Stimulated activated CD4-positive, alpha-beta T cell treated with anti-CD3 and anti-CD28 coated beads, Interleukin-12 subunit alpha, Interleukin-12 subunit beta, amount 100 ng/mL, for 48 hours (primary cell): ENCODE measurements around the gene ANP32A.

ENCODE experiments used
- DNase-seq, 3 donors: peaks; one replicate each; pipeline ENCODE4 v3.0.0-alpha.2; 2020; ENCODE audit warnings: low read depth in 2 of 3, low spot score in 1 of 3

Gene ANP32A

DNA sequence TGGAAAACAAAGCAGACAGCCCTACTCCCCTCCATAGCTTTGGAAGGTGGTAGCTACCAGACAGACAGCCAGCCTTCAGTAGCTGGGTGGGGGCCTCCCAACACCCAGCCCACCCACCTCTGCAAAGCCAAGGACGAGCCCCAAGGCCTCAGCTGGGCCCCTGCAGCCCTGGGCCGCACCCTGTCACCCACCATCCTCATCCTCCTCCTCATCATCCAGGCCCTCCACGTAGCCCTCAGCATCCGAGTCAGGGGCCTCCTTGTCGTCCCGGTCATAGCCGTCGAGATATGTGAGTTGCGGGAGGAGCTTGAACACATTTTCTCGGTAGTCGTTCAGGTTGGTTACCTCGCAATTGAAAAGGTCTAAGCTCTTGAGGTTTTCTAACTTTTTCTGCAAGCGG is 36.5 kb downstream of the ANP32A start:
- DNase-seq = no peak

DNA sequence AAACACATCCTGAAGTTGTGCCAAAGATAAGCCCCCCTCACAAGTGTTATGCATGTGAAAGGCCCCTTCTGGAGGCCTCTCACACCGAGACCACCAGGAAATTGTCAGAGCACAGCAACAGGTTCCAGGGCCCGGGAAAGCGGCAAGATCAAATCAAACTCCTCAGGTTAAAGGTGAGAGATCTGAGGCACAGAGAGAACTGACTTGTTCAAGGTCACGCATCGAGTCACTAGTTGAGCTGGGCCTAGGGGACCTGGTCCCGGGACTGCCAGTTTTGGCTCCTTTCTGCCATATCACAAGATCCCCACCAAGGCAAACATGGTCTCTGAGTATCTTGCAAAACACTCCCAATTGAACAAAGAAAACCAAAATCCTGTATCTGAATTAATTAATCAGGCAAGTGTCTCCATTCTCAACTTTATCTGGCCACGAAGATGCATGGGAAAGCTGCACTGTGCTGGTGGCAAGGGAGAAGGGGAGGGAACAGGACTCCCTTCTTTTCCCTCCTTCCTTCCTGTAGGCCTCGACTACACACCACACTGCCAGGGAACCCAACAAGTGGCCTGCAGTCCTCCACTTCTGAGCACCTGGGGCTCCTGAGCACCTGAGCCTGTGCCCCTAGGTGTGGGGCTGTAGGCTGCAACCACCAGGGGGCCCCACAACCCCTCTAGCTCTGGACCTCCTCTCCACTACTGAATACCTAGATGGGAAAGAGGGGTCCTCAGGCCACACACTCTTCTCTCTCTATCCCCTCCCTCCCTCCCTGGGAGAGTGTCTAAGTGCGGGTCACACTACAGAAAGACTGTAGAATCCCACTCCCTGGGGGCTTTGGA is 37.3 kb downstream of the ANP32A start:
- peak; percentile 15 to 38 (median 29) for DNase-seq

DNA sequence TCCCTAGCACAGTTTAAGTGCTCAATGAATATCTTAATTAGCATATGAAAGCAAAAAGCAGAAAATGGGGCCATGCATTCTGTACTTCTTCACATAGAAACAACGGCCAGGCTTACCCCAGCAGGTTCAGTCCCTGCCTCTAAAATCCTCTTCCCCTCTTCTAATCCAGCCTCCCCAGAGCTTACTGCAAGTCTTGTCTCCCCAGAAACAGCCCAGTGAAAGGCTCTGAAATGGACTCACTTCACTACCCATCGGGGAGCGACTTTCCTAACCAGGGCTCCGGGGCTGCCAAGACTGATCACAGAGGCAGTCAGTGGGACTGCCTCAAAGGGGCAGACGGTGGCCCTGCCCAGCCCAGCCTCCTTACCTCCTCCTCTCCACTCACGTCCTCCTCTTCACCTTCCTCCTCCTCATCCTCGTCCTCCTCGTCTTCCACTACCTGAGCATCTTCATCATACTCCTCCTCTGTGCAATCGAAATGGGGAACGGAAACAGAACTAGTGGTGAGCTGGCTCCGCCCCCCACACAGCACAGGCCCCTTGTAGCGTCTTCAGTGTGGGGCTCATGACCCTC is 38.0 kb downstream of the ANP32A start:
- no peak for DNase-seq

DNA sequence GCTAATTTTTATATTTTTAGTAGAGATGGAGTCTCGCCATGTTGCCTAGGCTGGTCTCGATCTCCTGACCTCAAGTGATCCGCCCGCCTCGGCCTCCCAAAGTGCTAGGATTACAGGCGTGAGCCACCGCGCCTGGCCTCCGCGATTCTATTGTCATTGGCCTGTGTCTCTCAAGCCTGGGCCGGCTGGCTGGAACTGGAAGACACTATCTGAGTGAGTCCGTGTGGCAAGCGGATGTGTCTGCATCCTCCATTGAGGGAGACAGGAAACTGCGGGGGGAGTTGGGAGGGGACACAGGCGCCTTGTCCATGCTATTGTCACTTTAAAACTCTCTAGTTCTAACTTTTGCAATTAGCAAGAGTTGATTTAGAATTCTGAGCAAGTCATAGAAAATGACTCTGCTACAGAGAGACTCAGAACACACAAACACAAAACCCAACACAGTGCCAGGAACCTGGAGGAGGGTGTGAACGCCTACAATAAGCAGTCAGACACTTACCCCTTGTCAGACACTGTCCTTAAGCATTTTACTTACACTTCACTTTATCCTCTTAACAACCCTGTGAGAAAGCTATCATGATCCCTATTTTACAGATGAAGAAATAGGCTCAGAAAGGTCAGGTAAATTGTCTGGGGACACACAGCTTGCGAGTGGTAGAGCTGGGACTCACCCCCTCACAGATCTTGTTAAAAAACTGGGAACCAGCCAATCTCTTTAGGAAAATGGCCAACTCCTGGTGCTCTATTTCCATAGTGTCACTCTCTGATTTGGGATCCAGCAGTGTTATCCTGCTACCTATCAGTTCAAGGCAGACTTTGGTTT is 38.7 kb downstream of the ANP32A start:
- DNase-seq = peak in 1 of 3 donors; percentile 13

DNA sequence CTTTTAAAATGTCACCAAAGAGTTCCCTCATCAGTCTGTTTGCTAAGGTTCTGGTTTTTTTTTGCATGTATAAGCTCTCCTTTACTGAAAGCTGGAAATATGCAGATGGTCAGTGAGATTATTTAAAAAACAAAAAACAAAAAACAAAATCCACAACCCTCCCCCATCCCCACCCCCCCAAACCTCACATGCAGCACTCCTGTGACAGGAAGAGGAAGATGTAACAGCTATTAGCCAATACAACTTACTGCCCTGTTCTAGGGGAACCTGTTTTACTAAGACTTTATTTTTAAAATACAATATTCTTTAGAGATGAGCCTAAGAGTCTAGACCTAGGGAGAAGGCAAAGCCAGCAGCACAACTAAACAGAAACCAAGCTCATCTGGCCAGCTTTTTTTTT is 39.5 kb downstream of the ANP32A start:
- no peak for DNase-seq

DNA sequence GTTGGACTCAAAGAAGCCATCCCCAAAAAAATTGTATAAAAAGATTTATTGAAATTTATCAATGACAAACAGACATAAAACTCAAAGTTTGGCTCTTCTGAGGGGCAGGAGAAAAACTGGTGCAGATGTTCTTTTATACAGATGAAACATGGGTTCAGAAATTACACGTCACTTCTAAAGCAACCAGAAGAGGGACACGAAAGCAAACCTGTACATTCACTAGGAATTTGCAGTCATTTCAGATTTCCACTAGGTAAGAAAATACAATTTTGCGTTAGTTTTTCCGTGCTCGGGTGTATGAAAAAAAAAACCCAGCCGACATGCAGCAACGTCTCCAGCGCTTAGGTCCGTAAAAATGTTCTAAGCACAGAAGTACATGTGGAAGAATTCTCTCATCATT is 41.8 kb downstream of the ANP32A start:
- DNase-seq = no peak

DNA sequence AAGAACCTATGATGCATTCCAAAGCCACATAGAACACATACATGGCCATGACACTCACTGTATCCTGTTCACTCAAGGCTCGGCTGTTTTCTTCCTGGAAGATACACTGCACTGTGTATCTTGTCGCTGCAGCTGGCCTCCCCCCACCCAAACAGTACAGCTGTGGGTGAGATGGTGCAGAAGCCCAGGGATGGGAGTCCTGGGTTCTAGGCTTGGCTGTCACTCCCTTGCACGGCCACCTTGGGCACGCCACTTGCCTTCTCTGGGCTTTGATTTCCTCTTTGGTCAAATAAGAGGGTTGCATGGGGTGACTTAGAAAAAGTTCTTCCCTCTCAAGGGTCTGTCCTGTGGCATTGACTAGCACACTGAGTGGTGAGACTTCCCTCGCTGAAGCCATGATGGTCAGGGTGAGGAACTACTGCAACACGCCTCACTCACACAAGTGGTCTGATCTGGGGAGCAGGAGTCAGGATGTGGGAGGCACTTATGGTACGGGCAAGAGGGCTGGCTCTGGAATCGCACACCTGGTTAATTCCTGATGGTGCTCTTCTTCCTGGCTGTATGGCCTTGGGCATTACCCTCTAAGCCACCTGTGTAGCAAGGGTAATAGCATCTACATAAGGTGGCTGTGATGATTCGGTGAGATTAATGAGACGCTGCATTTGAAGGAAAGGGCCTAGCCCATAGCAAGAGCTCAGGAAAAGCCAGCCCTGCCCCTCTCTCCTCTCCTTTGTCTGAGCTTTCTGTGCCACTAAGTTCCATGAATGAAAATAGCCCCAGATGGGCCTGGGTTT is 44.0 kb downstream of the ANP32A start:
- DNase-seq = no peak

DNA sequence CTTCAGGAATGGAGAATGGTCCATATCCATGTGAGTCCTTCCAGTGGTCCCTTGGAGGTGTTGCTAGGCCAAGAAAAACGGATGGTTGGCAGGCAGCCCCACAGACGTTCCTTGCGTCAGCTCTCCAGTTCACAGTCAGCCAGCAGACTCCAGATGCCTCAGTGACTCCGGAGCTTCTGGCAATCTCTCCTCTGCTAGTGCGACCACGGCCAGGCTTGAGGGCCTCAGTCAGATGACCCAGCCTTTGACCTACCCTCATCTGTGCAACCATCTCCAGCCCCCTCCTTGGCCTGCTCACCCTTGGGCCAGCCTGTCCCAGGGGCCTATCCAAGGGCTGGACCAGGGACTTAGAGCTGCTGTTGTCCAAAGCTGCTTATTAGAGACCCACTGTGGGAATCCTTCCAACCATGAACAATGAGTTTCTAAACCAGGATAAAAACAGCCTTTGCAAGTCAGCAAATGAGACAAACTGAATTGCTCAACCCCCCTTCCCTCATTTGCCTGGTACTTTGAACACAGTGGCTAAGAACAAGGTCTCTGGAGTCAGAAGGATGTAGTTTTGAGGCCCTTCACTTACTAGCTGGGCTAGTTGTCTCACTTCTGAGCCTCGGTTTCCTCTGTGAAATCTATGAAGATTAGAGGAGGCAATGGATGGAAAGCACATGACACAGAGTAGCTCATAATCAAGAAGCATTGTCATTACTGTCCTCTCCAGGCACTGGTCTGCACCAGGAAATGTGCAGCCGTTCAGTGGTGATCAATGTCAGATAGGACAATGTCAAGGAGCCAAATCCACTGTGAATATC is 44.8 kb downstream of the ANP32A start:
- DNase-seq = no peak

DNA sequence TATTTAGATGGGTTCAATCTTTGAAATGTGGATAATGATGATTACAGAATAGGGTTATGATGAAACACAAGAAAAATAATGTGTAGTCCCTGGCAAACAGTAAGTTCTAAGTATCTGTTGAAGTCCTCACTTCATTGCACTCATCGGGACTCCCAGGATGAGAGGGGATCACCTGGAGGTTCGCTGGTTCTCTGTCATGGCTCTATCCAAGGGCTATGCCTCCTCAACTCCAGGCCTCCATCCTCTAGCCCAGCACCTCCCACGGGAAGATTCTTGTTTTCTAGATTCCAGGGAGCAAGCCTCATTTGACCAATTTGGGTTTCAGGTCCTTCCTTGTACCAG is 45.5 kb downstream of the ANP32A start:
- no peak for DNase-seq

DNA sequence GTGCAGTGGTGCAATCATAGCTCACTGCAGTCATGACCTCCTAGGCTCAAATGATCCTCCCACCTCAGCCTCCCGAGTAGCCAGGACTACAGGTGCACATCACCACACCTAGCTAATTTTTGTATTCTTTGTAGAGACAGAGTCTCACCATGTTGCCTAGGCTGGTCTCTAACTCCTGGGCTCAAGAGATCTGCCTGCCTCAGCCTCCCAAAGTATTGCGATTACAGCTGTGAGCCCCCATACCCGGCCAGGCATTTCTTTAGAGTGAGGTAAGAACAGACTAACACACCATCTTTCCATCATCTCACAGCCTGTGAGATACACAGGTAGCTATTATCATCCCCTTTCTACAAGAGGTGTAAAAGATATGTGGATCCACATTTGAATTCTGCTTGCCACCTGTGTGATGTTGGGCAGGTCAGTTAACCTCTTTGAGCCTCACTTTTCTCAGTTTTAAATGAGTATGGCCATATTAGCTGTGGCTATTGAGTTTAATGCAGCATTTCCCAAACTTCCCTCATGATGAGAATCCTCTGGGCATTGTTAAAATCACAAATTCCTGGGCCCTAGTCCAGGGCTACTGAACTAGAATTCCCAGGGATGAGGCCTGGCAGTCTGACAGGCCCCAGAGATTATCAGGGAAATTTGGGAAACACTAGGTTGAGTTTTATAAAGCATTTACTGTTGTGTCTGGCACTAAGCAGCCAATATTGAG is 46.0 kb downstream of the ANP32A start:
- DNase-seq = no peak

DNA sequence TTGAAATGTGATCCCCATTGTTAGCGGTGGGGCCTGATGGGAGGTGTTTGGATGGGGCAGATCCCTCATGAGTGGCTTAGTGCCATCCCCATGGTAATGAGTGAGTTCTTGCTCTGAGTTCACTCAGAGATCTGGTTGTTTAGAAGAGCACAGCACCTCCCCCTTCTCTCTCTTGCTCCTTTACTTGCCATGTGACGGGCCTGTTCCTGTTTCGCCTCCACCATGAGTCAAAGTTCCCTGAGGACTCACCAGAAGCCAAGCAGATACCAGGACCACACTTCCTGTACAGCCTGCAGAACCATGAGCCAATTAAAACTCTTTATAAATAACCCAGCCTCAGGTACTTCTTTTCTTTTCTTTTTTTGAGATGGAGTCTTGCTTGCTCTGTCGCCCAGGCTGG is 46.6 kb downstream of the ANP32A start:
- DNase-seq = no peak

DNA sequence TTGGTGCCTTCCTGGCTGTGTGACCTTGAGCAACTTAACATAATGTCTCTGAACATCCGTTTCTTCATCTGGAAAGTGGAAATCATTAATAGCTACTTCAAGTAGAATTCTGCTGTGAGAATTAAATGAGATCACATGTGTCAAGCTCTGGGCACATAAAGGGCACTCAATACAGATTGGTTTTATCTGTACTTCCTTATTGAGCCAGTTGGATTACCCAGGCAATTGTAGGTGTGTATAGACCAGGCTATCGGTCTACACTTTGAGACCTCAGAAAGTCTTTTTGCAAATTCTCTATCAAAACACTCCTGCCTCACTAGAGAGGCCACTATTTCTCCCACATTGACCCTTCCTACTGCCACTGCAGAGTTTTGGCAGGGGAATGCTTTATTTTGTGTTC is 47.7 kb downstream of the ANP32A start:
- no peak for DNase-seq

DNA sequence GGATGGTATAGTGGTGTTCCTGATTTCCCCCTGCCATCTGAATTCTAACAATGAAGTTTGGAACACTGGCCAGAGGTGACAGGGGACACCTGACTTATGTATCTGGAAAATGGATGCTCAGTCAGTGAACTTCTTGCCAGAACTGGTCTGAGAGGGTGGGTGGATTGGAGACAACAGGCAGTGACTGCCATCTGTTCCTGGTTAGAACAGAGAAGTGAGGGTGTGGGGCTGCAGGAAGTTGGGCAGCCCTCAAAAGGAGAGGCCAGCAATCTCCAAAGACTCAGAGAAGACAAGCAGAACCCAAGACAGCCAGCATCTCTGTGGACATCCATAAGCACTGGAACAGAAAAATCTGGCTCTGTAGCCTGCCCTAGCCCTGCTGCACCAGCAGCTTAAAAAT is 50.5 kb downstream of the ANP32A start:
- DNase-seq = no peak

DNA sequence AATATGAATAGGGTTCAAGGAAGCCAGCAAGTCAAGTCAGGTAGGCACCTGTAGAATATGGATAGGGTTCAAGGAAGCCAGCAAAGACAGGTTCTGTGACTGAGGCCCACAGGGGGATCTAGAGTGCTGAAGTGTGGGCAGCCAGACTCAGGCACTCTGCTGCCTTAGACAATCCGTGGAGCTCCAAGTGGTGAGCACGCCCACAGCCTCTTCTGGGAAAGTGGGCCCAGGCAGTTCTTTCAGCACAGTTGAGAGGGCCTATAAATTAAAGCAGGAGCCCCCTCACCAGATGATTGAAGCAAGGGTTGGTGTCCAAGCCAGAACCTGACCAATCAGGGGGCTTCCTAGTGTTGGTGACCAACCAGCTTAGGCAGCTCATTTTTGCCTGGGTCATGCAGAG is 51.0 kb downstream of the ANP32A start:
- DNase-seq = no peak

DNA sequence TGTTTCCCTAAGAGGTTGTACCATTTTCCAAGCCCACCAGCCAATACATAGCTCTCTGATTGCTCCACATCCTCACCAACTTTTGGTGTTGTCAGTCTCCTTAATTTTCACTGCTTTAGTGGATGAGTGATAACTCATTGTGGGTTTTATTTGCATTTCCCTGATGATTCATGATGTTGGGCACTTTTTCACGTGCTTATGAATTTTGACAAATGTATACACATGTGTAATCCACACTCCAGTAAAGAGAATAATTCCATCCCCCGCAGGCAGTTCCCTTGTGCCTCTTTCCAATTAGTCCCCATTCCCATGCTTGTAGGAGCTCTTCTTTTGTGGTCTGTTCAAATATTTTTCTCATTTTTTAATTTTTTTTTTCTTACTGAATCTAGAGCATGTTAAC is 52.4 kb downstream of the ANP32A start:
- DNase-seq = no peak

DNA sequence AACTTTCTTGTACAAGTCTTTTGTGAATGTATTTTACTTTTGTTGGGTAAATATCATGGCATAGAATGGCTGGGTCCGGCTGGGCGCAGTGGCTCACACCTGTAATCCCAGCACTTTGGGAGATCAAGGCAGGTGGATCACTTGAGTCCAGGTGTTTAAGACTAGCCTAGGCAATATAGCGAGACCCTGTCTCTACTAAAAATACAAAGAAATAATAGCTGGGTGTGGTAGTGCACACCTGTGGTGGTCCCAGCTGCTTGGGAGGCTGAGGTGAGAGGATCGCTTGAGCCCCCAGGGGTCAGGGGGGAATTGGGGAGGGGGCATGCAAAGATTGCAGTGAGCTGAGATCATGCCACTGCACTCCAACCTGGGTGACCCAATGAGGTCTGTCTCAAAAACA is 52.9 kb downstream of the ANP32A start:
- no peak for DNase-seq

DNA sequence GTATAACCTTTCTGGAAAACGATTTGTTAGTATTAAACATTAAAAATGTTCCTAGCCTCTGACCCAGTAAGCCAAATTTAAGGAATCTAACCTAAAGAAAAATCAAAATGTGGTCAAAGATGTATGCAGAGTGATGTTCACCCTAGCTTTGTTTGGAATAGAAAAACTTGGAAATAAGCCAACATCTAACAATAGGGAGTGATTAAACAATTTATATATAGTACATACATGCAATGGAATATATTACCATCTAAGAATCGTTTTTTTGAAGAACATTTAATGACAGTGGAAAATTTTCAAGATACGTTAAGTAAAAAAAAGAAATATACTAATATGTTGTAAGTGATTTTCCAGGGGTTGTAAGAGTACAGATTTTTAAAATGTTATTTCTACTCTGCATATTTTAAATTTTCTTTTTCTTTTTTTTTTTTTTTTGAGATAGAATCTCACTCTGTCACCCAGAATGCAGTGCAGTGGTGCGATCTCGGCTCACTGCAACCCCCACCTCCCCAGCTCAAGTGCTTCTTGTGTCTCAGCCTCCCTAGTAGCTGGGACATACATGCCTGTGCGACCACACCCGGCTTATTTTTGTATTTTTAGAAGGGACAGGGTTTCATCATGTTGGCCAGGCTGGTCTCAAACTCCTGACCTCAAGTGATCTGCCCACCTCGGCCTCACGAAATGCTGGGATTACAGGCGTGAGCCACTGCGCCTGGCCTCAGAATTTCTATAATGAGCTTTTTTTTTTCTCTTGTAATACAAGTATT is 54.9 kb downstream of the ANP32A start:
- DNase-seq = no peak

DNA sequence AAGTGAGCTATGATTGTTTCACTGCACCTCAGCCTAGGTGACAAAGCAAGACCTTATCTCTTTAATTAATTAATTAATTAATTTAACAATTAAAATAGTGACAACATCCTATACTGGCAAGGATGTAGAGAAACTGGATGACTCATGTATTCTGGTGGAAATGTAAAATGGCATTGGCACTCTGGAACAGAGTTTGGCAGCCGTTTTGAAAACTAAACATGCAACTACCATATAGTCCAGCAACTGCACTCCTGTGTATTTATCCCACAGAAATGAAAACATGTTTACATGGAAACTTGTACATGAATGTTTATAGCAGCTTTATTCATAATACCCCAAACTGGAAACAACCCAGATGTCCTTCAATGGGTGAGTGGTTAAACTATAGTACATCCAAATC is 56.6 kb downstream of the ANP32A start:
- DNase-seq = no peak

DNA sequence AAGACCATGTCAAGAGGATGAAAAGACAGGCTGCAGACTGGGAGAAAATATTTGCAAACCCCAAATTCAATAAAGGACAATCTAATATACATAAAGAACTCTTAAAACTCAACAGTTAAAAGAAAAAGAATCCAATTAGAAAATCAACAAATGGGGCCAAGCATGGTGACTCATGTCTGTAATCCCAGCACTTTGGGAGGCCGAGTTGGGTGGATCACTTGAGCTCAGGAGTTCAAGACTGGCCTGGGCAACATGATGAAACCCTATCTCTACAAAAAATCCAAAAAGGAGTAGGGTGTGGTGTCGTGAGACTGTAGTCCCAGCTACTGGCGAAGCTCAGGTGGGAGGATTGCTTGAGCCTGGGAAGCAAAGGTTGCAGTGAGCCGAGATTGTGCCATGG is 57.6 kb downstream of the ANP32A start:
- DNase-seq = no peak
